HepG2 (cell line): ENCODE measurements around the gene TMEM269. TPM values are rescaled to one million over a fixed set of nuclear protein-coding genes. Genes with fewer than 3 reads are reported as not detected.

Experiments
- CHD2 ChIP-seq: IDR thresholded peaks from 2 replicates; pipeline ENCODE4 v1.6.1; 2011; ENCODE audit warnings: low read depth, low read length, improper control_type of control experiment
- EP300 ChIP-seq, 3 experiments: sonication (generic) in 1 of 3; formaldehyde crosslinking in 1 of 3; IDR thresholded peaks; 2 replicates each; pipeline versions ENCODE4 v1.5.1 to v1.6.1; 2011 to 2020; ENCODE audit warnings: low read depth in 2 of 3, low read length in 2 of 3, borderline replicate concordance in 1 of 3, improper control_type of control experiment in 1 of 3, mild to moderate bottlenecking in 1 of 3, missing genetic modification reagents in 1 of 3, moderate library complexity in 1 of 3
- GFI1 ChIP-seq: sonication (generic); formaldehyde crosslinking; IDR thresholded peaks from 2 replicates; pipeline ENCODE4 v1.5.0; 2020; ENCODE audit warnings: missing genetic modification reagents, mild to moderate bottlenecking, borderline replicate concordance
- HHEX ChIP-seq: IDR thresholded peaks from 2 replicates; pipeline ENCODE4 v1.6.1; 2016; ENCODE audit warnings: control low read depth
- HINFP ChIP-seq: sonication (generic); formaldehyde crosslinking; IDR thresholded peaks from 2 replicates; pipeline ENCODE4 v1.4.0; 2020; ENCODE audit warnings: low read depth, mild to moderate bottlenecking, missing genetic modification reagents
- HMG20A ChIP-seq: IDR thresholded peaks from 2 replicates; pipeline ENCODE4 v1.6.1; 2016; ENCODE audit warnings: borderline replicate concordance
- ISL2 ChIP-seq: sonication (generic); formaldehyde crosslinking; IDR thresholded peaks from 2 replicates; pipeline ENCODE4 v1.5.0; 2020; ENCODE audit warnings: missing genetic modification reagents
- JUND ChIP-seq: sonication (generic); formaldehyde crosslinking; IDR thresholded peaks from 2 replicates; pipeline ENCODE4 v1.8.0; 2022; ENCODE audit warnings: mild to moderate bottlenecking, missing genetic modification reagents
- KLF16 ChIP-seq, 2 experiments: sonication (generic) in 1 of 2; formaldehyde crosslinking in 1 of 2; IDR thresholded peaks; 2 replicates each; pipeline versions ENCODE4 v1.6.1 to v1.8.0; 2016 to 2023; ENCODE audit warnings: missing genetic modification reagents in 2 of 2, missing compliant biosample characterization in 1 of 2
- MLLT10 ChIP-seq: sonication (generic); formaldehyde crosslinking; IDR thresholded peaks from 2 replicates; pipeline ENCODE4 v1.4.0; 2020; ENCODE audit warnings: missing genetic modification reagents
- MXD4 ChIP-seq: IDR thresholded peaks from 2 replicates; pipeline ENCODE4 v1.6.1; 2016; ENCODE audit warnings: mild to moderate bottlenecking, missing biosample characterization, missing genetic modification reagents
- NR2F6 ChIP-seq, 2 experiments: IDR thresholded peaks; 2 replicates each; pipeline ENCODE4 v1.6.1; 2016; ENCODE audit warnings: antibody characterized with exemption in 1 of 2, mild to moderate bottlenecking in 1 of 2
- PHB2 ChIP-seq: fragments of 450-650 bp; IDR thresholded peaks from 2 replicates; pipeline ENCODE4 v1.6.1; 2018; ENCODE audit not compliant: partially characterized antibody
- PTBP1 ChIP-seq: fragments of 200-400 bp; formaldehyde crosslinking; IDR thresholded peaks from 2 replicates; pipeline ENCODE4 v1.6.1; 2018; ENCODE audit warnings: low read length, low read depth; ENCODE audit not compliant: poor library complexity, severe bottlenecking
- REXO4 ChIP-seq: sonication (generic); formaldehyde crosslinking; IDR thresholded peaks from 2 replicates; pipeline ENCODE4 v1.8.0; 2022; ENCODE audit warnings: missing genetic modification reagents, mild to moderate bottlenecking, borderline replicate concordance
- SP140L ChIP-seq: sonication (generic); formaldehyde crosslinking; IDR thresholded peaks from 2 replicates; pipeline ENCODE4 v1.4.0; 2020; ENCODE audit warnings: missing genetic modification reagents, borderline replicate concordance
- ZHX2 ChIP-seq, 2 experiments: sonication (generic) in 1 of 2; formaldehyde crosslinking in 1 of 2; IDR thresholded peaks; 2 replicates each; pipeline versions ENCODE4 v1.6.1 to v1.9.0; 2014 to 2022; ENCODE audit warnings: antibody characterized with exemption in 1 of 2, borderline replicate concordance in 1 of 2, inconsistent platforms in 1 of 2, low read depth in 1 of 2, missing genetic modification reagents in 1 of 2
- ZNF224 ChIP-seq: sonication (generic); formaldehyde crosslinking; IDR thresholded peaks from 2 replicates; pipeline ENCODE4 v1.5.0; 2020; ENCODE audit warnings: mild to moderate bottlenecking, missing genetic modification reagents
- ZNF546 ChIP-seq: sonication (generic); formaldehyde crosslinking; conservative IDR thresholded peaks from 2 replicates; pipeline ENCODE4 v1.8.1; 2023; ENCODE audit warnings: mild to moderate bottlenecking, missing genetic modification reagents
- ZNF703 ChIP-seq: sonication (generic); formaldehyde crosslinking; IDR thresholded peaks from 2 replicates; pipeline ENCODE4 v1.5.1; 2020; ENCODE audit warnings: missing genetic modification reagents, mild to moderate bottlenecking, moderate library complexity, borderline replicate concordance
- ZNF749 ChIP-seq: sonication (generic); formaldehyde crosslinking; IDR thresholded peaks from 2 replicates; pipeline ENCODE4 v1.8.0; 2022; ENCODE audit warnings: mild to moderate bottlenecking, missing genetic modification reagents, moderate library complexity, borderline replicate concordance
- ZNF782 ChIP-seq: sonication (generic); formaldehyde crosslinking; IDR thresholded peaks from 2 replicates; pipeline ENCODE4 v1.4.0; 2020; ENCODE audit warnings: missing genetic modification reagents, mild to moderate bottlenecking, borderline replicate concordance
- polyA plus RNA-seq, 8 experiments: library from polyadenylated mRNA; depleted of rRNA in 3 of 8; stranded (reverse) in 7 of 8; unstranded in 1 of 8; fragments of >200 nt; fragmentation: Illumina TruSeq in 4 of 8; extraction: Trizol in 4 of 8; gene quantifications; 2 replicates each; pipeline versions ENCODE4 v1.2.1 to v1.2.3, GENCODE V29; 2011 to 2016; ENCODE audit warnings: low read depth in 4 of 8, missing spikeins in 1 of 8, mixed read lengths in 1 of 8; ENCODE audit not compliant: insufficient read depth in 1 of 8
- total RNA-seq, 5 experiments: library from RNA; depleted of rRNA; stranded (reverse); fragments of >200 nt; fragmentation: Illumina TruSeq; extraction: Trizol; gene quantifications; 2 replicates each; pipeline ENCODE4 v1.2.3, GENCODE V29; 2016; ENCODE audit warnings: low read depth in 1 of 5

TMEM269 gene
- total and polyA plus RNA-seq, 2 of the 13 experiments (the other 11 are each of a cell fraction or from before 2014, with no cell fraction given) = 0.15 to 0.21 TPM

- TF ChIP-seq ZNF749 (no peak), HHEX (CRISPR knock-in tag) (no peak), CHD2 (no peak), MXD4 (CRISPR knock-in tag) (no peak; the same call in 1 of the 2 replicates), NR2F6 (IDR thresholded peaks at IDR 0.05) (no peak), NR2F6 (CRISPR knock-in tag; IDR thresholded peaks at IDR 0.05) (no peak), EP300 (IDR thresholded peaks at IDR 0.05; ENCODE audit: low read depth in 2 of 2, low read length in 2 of 2) (no peak), EP300 (CRISPR knock-in tag; IDR thresholded peaks at IDR 0.05; ENCODE audit: borderline replicate concordance) (no peak), JUND (no peak), KLF16 (CRISPR knock-in tag; IDR thresholded peaks at IDR 0.05) (no peak; a peak in 1 of 4 replicates), HMG20A (CRISPR knock-in tag) (no peak), ZNF224 (CRISPR knock-in tag) (no peak), ISL2 (CRISPR knock-in tag) (no peak), ZHX2 (IDR thresholded peaks at IDR 0.05; ENCODE audit: low read depth) (no peak), ZHX2 (CRISPR knock-in tag; IDR thresholded peaks at IDR 0.05; ENCODE audit: borderline replicate concordance) (no peak), ZNF703 (CRISPR knock-in tag) (no peak), MLLT10 (CRISPR knock-in tag) (no peak), ZNF546 (CRISPR knock-in tag) (no peak; the same call in 1 of the 2 replicates), PTBP1 (no peak), PHB2 (no peak), REXO4 (no peak), ZNF782 (CRISPR knock-in tag) (no peak; the same call in 1 of the 2 replicates), HINFP (CRISPR knock-in tag) (no peak), GFI1 (CRISPR knock-in tag) (no peak), SP140L (no peak)
Measured at GRCh38 chr1:42765832-42766740, 18.7 kb upstream of the TMEM269 start (continued).
